Mesendoderm (in vitro differentiated cells): ENCODE data around the gene AFAP1L2.

ENCODE experiments used
- DNase-seq: peaks from one replicate; pipeline ENCODE4 v3.0.0; 2013
- H2AK5ac ChIP-seq: 2 replicates; pipeline ENCODE4 v1.6.1; 2013; ENCODE audit warnings: low read length, inconsistent platforms
- H2BK120ac ChIP-seq: 2 replicates; pipeline ENCODE4 v1.6.1; 2013; ENCODE audit warnings: low read depth, mild to moderate bottlenecking, low read length, moderate library complexity, mixed read lengths
- H2BK15ac ChIP-seq: replicated peaks from 2 replicates; pipeline ENCODE4 v1.6.1; 2013; ENCODE audit warnings: low read depth, mild to moderate bottlenecking, moderate library complexity
- H2BK5ac ChIP-seq: 2 replicates; pipeline ENCODE4 v1.6.1; 2013; ENCODE audit warnings: low read length, inconsistent platforms
- H3K18ac ChIP-seq: 2 replicates; pipeline ENCODE4 v1.6.1; 2013; ENCODE audit warnings: mild to moderate bottlenecking, low read length, mixed read lengths
- H3K23ac ChIP-seq: one replicate; pipeline ENCODE4 v1.6.1; 2013; ENCODE audit warnings: low read length
- H3K27ac ChIP-seq: 2 replicates; pipeline ENCODE4 v1.5.1; 2013; ENCODE audit warnings: low read depth, mild to moderate bottlenecking, inconsistent platforms, low read length, moderate library complexity
- H3K27me3 ChIP-seq: 2 replicates; pipeline ENCODE4 v1.6.1; 2013; ENCODE audit warnings: low read length, control low read depth, mild to moderate bottlenecking, inconsistent platforms; ENCODE audit not compliant: insufficient read depth, poor library complexity
- H3K36me3 ChIP-seq: 2 replicates; pipeline ENCODE4 v1.6.1; 2013; ENCODE audit warnings: low read length, inconsistent platforms; ENCODE audit not compliant: control insufficient read depth, insufficient read depth
- H3K4ac ChIP-seq: one replicate; pipeline ENCODE4 v1.6.1; 2013; ENCODE audit warnings: low read depth, mild to moderate bottlenecking, low read length, moderate library complexity
- H3K4me1 ChIP-seq: 2 replicates; pipeline ENCODE4 v1.6.1; 2013; ENCODE audit warnings: low read depth, low read length, inconsistent platforms; ENCODE audit not compliant: control insufficient read depth
- H3K4me2 ChIP-seq: 2 replicates; pipeline ENCODE4 v1.6.1; 2013; ENCODE audit warnings: low read length
- H3K4me3 ChIP-seq: 2 replicates; pipeline ENCODE4 v1.5.1; 2013; ENCODE audit warnings: mild to moderate bottlenecking, low read length
- H3K56ac ChIP-seq: one replicate; pipeline ENCODE4 v1.6.1; 2013; ENCODE audit warnings: low read length
- H3K79me1 ChIP-seq: 2 replicates; pipeline ENCODE4 v1.6.1; 2013; ENCODE audit warnings: low read length, inconsistent platforms
- H3K79me2 ChIP-seq: 2 replicates; pipeline ENCODE4 v1.6.1; 2013; ENCODE audit warnings: mild to moderate bottlenecking, low read length; ENCODE audit not compliant: control insufficient read depth, insufficient read depth
- H3K9ac ChIP-seq: 2 replicates; pipeline ENCODE4 v1.6.1; 2013; ENCODE audit warnings: low read length, inconsistent platforms
- H4K5ac ChIP-seq: one replicate; pipeline ENCODE4 v1.6.1; 2013; ENCODE audit warnings: low read length
- H4K8ac ChIP-seq: one replicate; pipeline ENCODE4 v1.6.1; 2013; ENCODE audit warnings: low read depth, mild to moderate bottlenecking, control low read depth, low read length, moderate library complexity
- WGBS: extraction: QIAGEN DNeasy Blood & Tissue Kit; methylation state at CpG from one replicate; pipeline ENCODE4 v1.1.7; 2013; ENCODE audit warnings: low lambda C conversion rate, missing lambda C conversion rate; ENCODE audit not compliant: insufficient coverage; ENCODE audit errors: extremely low coverage; 5-methylcytosine and 5-hydroxymethylcytosine counted together

Gene AFAP1L2

GRCh38 chr10:114345701-114346100, 58.6 kb downstream of the AFAP1L2 start:
- DNase-seq = no peak
- Histone ChIP-seq H3K27me3 (no peaks in the 10 kb centered on the region), H3K23ac (peak overlapping the region; percentile 73), H3K79me2 (no peaks in the 10 kb centered on the region), H2AK5ac (no peak overlapping the region), H3K18ac (no peak overlapping the region), H3K27ac (no peak overlapping the region), H3K4me2 (no peak overlapping the region), H3K56ac (no peak overlapping the region), H3K36me3 (no peaks in the 10 kb centered on the region), H4K5ac (no peak overlapping the region), H4K8ac (no peak overlapping the region), H3K4me1 (peaks cover 4% of the 10 kb centered on the region), H2BK15ac (no peak overlapping the region), H3K9ac (no peak overlapping the region), H3K79me1 (no peaks in the 10 kb centered on the region), H3K4ac (no peak overlapping the region), H2BK5ac (no peak overlapping the region), H3K4me3 (no peak overlapping the region), H2BK120ac (no peak overlapping the region)
- no CpG with 5 or more reads among the region's 10 CpGs for WGBS

GRCh38 chr10:114343623-114344505, 60.4 kb downstream of the AFAP1L2 start:
- H3K4me3 ChIP-seq = no peak overlapping the region
- H4K5ac ChIP-seq = no peak overlapping the region
- no peak overlapping the region for H2BK120ac ChIP-seq
- no peak overlapping the region for H2AK5ac ChIP-seq
- DNase-seq = no peak
- H3K79me1 ChIP-seq = no peaks in the 10 kb centered on the region
- WGBS = no CpG with 5 or more reads among the region's 11 CpGs
- H3K9ac ChIP-seq = no peak overlapping the region
- H3K23ac ChIP-seq = no peak overlapping the region
- H3K56ac ChIP-seq = no peak overlapping the region
- H4K8ac ChIP-seq = no peak overlapping the region
- H3K4me1 ChIP-seq = peaks cover 4% of the 10 kb centered on the region
- no peak overlapping the region for H2BK15ac ChIP-seq
- H3K27me3 ChIP-seq = no peaks in the 10 kb centered on the region
- no peak overlapping the region for H3K4ac ChIP-seq
- no peak overlapping the region for H2BK5ac ChIP-seq
- H3K27ac ChIP-seq = no peak overlapping the region
- H3K18ac ChIP-seq = no peak overlapping the region
- H3K79me2 ChIP-seq = no peaks in the 10 kb centered on the region
- H3K36me3 ChIP-seq = no peaks in the 10 kb centered on the region
- no peak overlapping the region for H3K4me2 ChIP-seq

GRCh38 chr10:114342976-114343375, 61.3 kb downstream of the AFAP1L2 start:
- Histone ChIP-seq H4K8ac (no peak overlapping the region), H3K27me3 (no peaks in the 10 kb centered on the region), H3K36me3 (no peaks in the 10 kb centered on the region), H3K4me3 (no peak overlapping the region), H3K9ac (no peak overlapping the region), H3K23ac (no peak overlapping the region), H4K5ac (no peak overlapping the region), H3K56ac (no peak overlapping the region), H2BK15ac (no peak overlapping the region), H3K79me1 (no peaks in the 10 kb centered on the region), H2AK5ac (no peak overlapping the region), H3K4me2 (no peak overlapping the region), H3K18ac (no peak overlapping the region), H3K27ac (no peak overlapping the region), H2BK120ac (no peak overlapping the region), H3K4me1 (peaks cover 4% of the 10 kb centered on the region), H3K79me2 (no peaks in the 10 kb centered on the region), H3K4ac (no peak overlapping the region), H2BK5ac (no peak overlapping the region)
- whole genome bisulfite sequencing = no CpG with 5 or more reads among the region's 2 CpGs
- DNase-seq = no peak

GRCh38 chr10:114340816-114341215, 63.5 kb downstream of the AFAP1L2 start:
- H4K8ac ChIP-seq = no peak overlapping the region
- H3K9ac ChIP-seq = no peak overlapping the region
- H4K5ac ChIP-seq = no peak overlapping the region
- no peak overlapping the region for H2AK5ac ChIP-seq
- no peak overlapping the region for H3K56ac ChIP-seq
- H3K4ac ChIP-seq = no peak overlapping the region
- no peak overlapping the region for H3K18ac ChIP-seq
- H3K4me2 ChIP-seq = no peak overlapping the region
- no CpG with 5 or more reads among the region's 8 CpGs for WGBS
- H3K27me3 ChIP-seq = no peaks in the 10 kb centered on the region
- H3K4me3 ChIP-seq = no peak overlapping the region
- H3K79me2 ChIP-seq = no peaks in the 10 kb centered on the region
- no peak overlapping the region for H3K23ac ChIP-seq
- no peaks in the 10 kb centered on the region for H3K36me3 ChIP-seq
- no peak overlapping the region for H3K27ac ChIP-seq
- no peak overlapping the region for H2BK15ac ChIP-seq
- no peak for DNase-seq
- H2BK5ac ChIP-seq = no peak overlapping the region
- no peaks in the 10 kb centered on the region for H3K79me1 ChIP-seq
- no peak overlapping the region for H2BK120ac ChIP-seq
- no peaks in the 10 kb centered on the region for H3K4me1 ChIP-seq

GRCh38 chr10:114337510-114338462, 66.5 kb downstream of the AFAP1L2 start:
- Histone ChIP-seq H3K9ac (no peak overlapping the region), H2AK5ac (no peak overlapping the region), H3K79me1 (no peaks in the 10 kb centered on the region), H3K79me2 (no peaks in the 10 kb centered on the region), H4K8ac (no peak overlapping the region), H2BK5ac (no peak overlapping the region), H3K4ac (no peak overlapping the region), H3K18ac (no peak overlapping the region), H3K4me2 (no peak overlapping the region), H3K36me3 (no peaks in the 10 kb centered on the region), H3K4me3 (no peak overlapping the region), H4K5ac (no peak overlapping the region), H3K4me1 (no peaks in the 10 kb centered on the region), H3K27ac (no peak overlapping the region), H2BK120ac (no peak overlapping the region), H3K27me3 (no peaks in the 10 kb centered on the region), H2BK15ac (no peak overlapping the region), H3K23ac (peak overlapping the region; percentile 68), H3K56ac (no peak overlapping the region)
- WGBS = no CpG with 5 or more reads among the region's 19 CpGs
- peak; percentile 68 for DNase-seq
